Endothelial cell of umbilical vein (primary cell): Measurements from ENCODE around the gene OR4D1. TPM values are rescaled to one million over a fixed set of nuclear protein-coding genes. Genes with fewer than 3 reads are reported as not detected.

ENCODE experiments used
- BruUV-seq: library from RNA; stranded (reverse); fragments of 400-500 nt; replicated peaks from 2 replicates; lab custom pipeline; 2021; lab: Mats Ljungman, UMichigan
- CTCF ChIA-PET: fragments of 300-600, 350-600 bp; sonication (Branson Sonifier 250); formaldehyde crosslinking; loops from one replicate; lab custom pipeline; 2021; ENCODE audit warnings: antibody characterized with exemption, inconsistent platforms; lab: Charles Lee
- POLR2A ChIA-PET: fragments of 300-600, 350-600 bp; sonication (Branson Sonifier 250); formaldehyde crosslinking; loops from one replicate; lab custom pipeline; 2021; ENCODE audit warnings: antibody characterized with exemption, inconsistent platforms; lab: Charles Lee
- DNase-seq: peaks from one replicate; pipeline ENCODE4 v3.0.0-alpha.2; 2011; ENCODE audit warnings: low read depth, low spot score
- FAIRE-seq: peaks from 2 replicates; lab custom pipeline; 2011; peaks lifted over from hg19 to GRCh38; lab: Jason Lieb, UNC
- H2AFZ ChIP-seq: 2 replicates; pipeline ENCODE4 v1.6.0; 2012; ENCODE audit warnings: low read depth, low read length, control low read depth, inconsistent platforms
- H3K27ac ChIP-seq: 2 replicates; pipeline ENCODE4 v1.5.1; 2011; ENCODE audit warnings: low read depth, mild to moderate bottlenecking, control low read depth, low read length, moderate library complexity; ENCODE audit not compliant: insufficient read depth
- H3K27me3 ChIP-seq, 2 experiments: 2 replicates each; pipeline versions ENCODE4 v1.6.0 to v1.6.1; 2011; ENCODE audit warnings: low read length in 2 of 2, mixed read lengths in 1 of 2; ENCODE audit not compliant: control insufficient read depth in 2 of 2, insufficient read depth in 2 of 2
- H3K36me3 ChIP-seq, 2 experiments: 2 replicates in 1 of 2; 3 replicates in 1 of 2; pipeline ENCODE4 v1.5.1; 2011; ENCODE audit warnings: low read length in 2 of 2, mild to moderate bottlenecking in 1 of 2, moderate library complexity in 1 of 2; ENCODE audit not compliant: control insufficient read depth in 2 of 2, insufficient read depth in 2 of 2; ENCODE audit errors: extremely low read depth in 1 of 2
- H3K4me1 ChIP-seq: 3 replicates; pipeline ENCODE4 v1.5.1; 2011; ENCODE audit warnings: mild to moderate bottlenecking, low read length; ENCODE audit not compliant: control insufficient read depth, insufficient read depth; ENCODE audit errors: extremely low read depth
- H3K4me2 ChIP-seq: 2 replicates; pipeline ENCODE4 v1.6.1; 2011; ENCODE audit warnings: low read length, control low read depth, mixed read lengths; ENCODE audit not compliant: insufficient read depth
- H3K4me3 ChIP-seq, 3 experiments: fragments of 200-600 bp in 1 of 3; sonication (generic), shearing (Covaris generic) in 1 of 3; replicated peaks in 1 of 3; 2 replicates each; pipeline ENCODE4 v1.5.1; 2011 to 2016; ENCODE audit warnings: control low read depth in 3 of 3, low read length in 3 of 3, mild to moderate bottlenecking in 2 of 3, inconsistent platforms in 1 of 3, low read depth in 1 of 3, moderate library complexity in 1 of 3; ENCODE audit not compliant: insufficient read depth in 1 of 3
- H3K79me2 ChIP-seq: 2 replicates; pipeline ENCODE4 v1.6.0; 2012; ENCODE audit warnings: low read length, inconsistent platforms; ENCODE audit not compliant: control insufficient read depth, insufficient read depth
- H3K9ac ChIP-seq: replicated peaks from 2 replicates; pipeline ENCODE3; 2011; ENCODE audit warnings: low read length, control low read depth; ENCODE audit not compliant: insufficient read depth; ENCODE audit errors: extremely low read depth
- H3K9me1 ChIP-seq: replicated peaks from 3 replicates; pipeline ENCODE4 v1.6.0; 2011; ENCODE audit warnings: mild to moderate bottlenecking, low read length; ENCODE audit not compliant: control insufficient read depth, insufficient read depth; ENCODE audit errors: extremely low read depth
- H3K9me3 ChIP-seq: replicated peaks from 2 replicates; pipeline ENCODE4 v1.5.1; 2012; ENCODE audit warnings: low read length, inconsistent platforms; ENCODE audit not compliant: control insufficient read depth, insufficient read depth
- H4K20me1 ChIP-seq: replicated peaks from 2 replicates; pipeline ENCODE3; 2011; ENCODE audit warnings: mild to moderate bottlenecking, low read length; ENCODE audit not compliant: control insufficient read depth, insufficient read depth; ENCODE audit errors: extremely low read depth
- CTCF ChIP-seq, 2 donors: IDR thresholded peaks; 1 replicate in 1 of 2; 2 replicates in 1 of 2; pipeline ENCODE4 v1.5.1; 2011; ENCODE audit warnings: low read length in 2 of 2, mild to moderate bottlenecking in 2 of 2, moderate library complexity in 2 of 2, control low read depth in 1 of 2, inconsistent platforms in 1 of 2, low read depth in 1 of 2; ENCODE audit not compliant: insufficient read depth in 1 of 2; ENCODE audit errors: extremely low read depth in 1 of 2
- EZH2 ChIP-seq: IDR thresholded peaks from 2 replicates; pipeline ENCODE4 v1.6.1; 2012; ENCODE audit warnings: borderline replicate concordance, low read depth, mild to moderate bottlenecking, moderate library complexity, low read length, inconsistent platforms; ENCODE audit not compliant: severe bottlenecking
- FOS ChIP-seq: IDR thresholded peaks from 2 replicates; pipeline ENCODE4 v1.6.1; 2011; ENCODE audit warnings: mild to moderate bottlenecking, low read length, moderate library complexity, borderline replicate concordance; ENCODE audit not compliant: insufficient read depth
- GATA2 ChIP-seq: IDR thresholded peaks from 2 replicates; pipeline ENCODE4 v1.7.0; 2011; ENCODE audit warnings: low read depth, mild to moderate bottlenecking, moderate library complexity, mixed read lengths, low read length; ENCODE audit not compliant: insufficient read length, insufficient read depth
- JUN ChIP-seq: IDR thresholded peaks from 2 replicates; pipeline ENCODE4 v1.6.1; 2011; ENCODE audit warnings: borderline replicate concordance, low read depth; ENCODE audit not compliant: insufficient read length, insufficient read depth
- MAX ChIP-seq: IDR thresholded peaks from 2 replicates; pipeline ENCODE4 v1.6.1; 2011; ENCODE audit not compliant: insufficient read depth, insufficient read length
- MYC ChIP-seq: IDR thresholded peaks from one replicate; pipeline ENCODE4 v1.6.1; 2011; ENCODE audit warnings: mild to moderate bottlenecking, low read depth, low read length
- POLR2A ChIP-seq: IDR thresholded peaks from 2 replicates; pipeline ENCODE4 v1.6.1; 2012; ENCODE audit warnings: low read depth, mild to moderate bottlenecking, control low read depth, low read length
- POLR2AphosphoS5 ChIP-seq: IDR thresholded peaks from 2 replicates; pipeline ENCODE4 v1.6.1; 2012; ENCODE audit warnings: low read depth, mild to moderate bottlenecking, control low read depth, low read length, moderate library complexity; ENCODE audit not compliant: insufficient read depth
- dilution Hi-C: fragments of 300-500 bp; cut with MboI; formaldehyde crosslinking; loops from one replicate; pipeline ENCODE4 v1.15.0; 2019; ENCODE audit warnings: low sequenced_read_pairs; ENCODE audit not compliant: extremely low pct_ligation_motif_present
- intact Hi-C: fragments of 100-400 bp; cut with micrococcal nuclease; formaldehyde crosslinking; loops from one replicate; pipeline ENCODE4 v1.10.0; 2022
- polyA plus RNA-seq, 4 experiments: library from polyadenylated mRNA; depleted of rRNA in 3 of 4; stranded (reverse) in 3 of 4; unstranded in 1 of 4; fragments of >200 nt; gene quantifications; 2 replicates each; pipeline versions ENCODE4 v1.2.1 to v1.2.3, GENCODE V29; 2011 to 2012; ENCODE audit warnings: missing spikeins in 1 of 4
- total RNA-seq: library from RNA; stranded (reverse); gene quantifications from 2 replicates; pipeline ENCODE4 v1.2.3, GENCODE V29; 2021

The OR4D1 gene
- total and polyA plus RNA-seq, 2 donors (not counting 3 experiments of a cell fraction or from before 2014, with no cell fraction given) = not detected

GRCh38 chr17:58150394-58150793 is 2.2 kb downstream of the OR4D1 start:
- intact Hi-C loops = no loop called here
- Histone ChIP-seq H3K4me3 (no peak overlapping the region), H3K4me2 (no peak overlapping the region), H3K9ac (no peak overlapping the region), H3K79me2 (no peaks in the 10 kb centered on the region), H3K4me1 (peaks cover 3% of the 10 kb centered on the region), H3K36me3 (no peaks in the 10 kb centered on the region), H3K9me3 (no peaks in the 10 kb centered on the region), H2AFZ (no peak overlapping the region), H3K27ac (no peak overlapping the region), H3K9me1 (no peaks in the 10 kb centered on the region), H4K20me1 (no peaks in the 10 kb centered on the region), H3K27me3 (peaks cover 10 to 11% of the 10 kb centered on the region in 2 experiments)
- POLR2A ChIA-PET = no interaction called here
- no peak for TF ChIP-seq POLR2AphosphoS5
- dilution Hi-C loops = no loop called here
- FAIRE-seq (no peak), DNase-seq (no peak)
- BruUV-seq = no TSS peak
- CTCF ChIA-PET = interaction anchor here (1.3 kb wide), 1 partner anchor 15 kb away, joined by 3 read pairs; no protein-coding TSS in a partner anchor

GRCh38 chr17:58153046-58153445 is 4.9 kb downstream of the OR4D1 start:
- FAIRE-seq (no peak), DNase-seq (no peak)
- intact Hi-C loops = no loop called here
- CTCF ChIA-PET = no interaction called here
- Histone ChIP-seq H3K9me3 (no peaks in the 10 kb centered on the region), H4K20me1 (no peaks in the 10 kb centered on the region), H3K4me1 (peaks cover 3% of the 10 kb centered on the region), H3K4me2 (no peak overlapping the region), H3K9me1 (no peaks in the 10 kb centered on the region), H3K4me3 (no peak overlapping the region), H3K9ac (no peak overlapping the region), H3K27ac (no peak overlapping the region), H3K27me3 (peaks cover 30 to 31% of the 10 kb centered on the region in 2 experiments), H3K36me3 (no peaks in the 10 kb centered on the region), H2AFZ (no peak overlapping the region), H3K79me2 (no peaks in the 10 kb centered on the region)
- dilution Hi-C loops = no loop called here
- POLR2A ChIA-PET = no interaction called here
- BruUV-seq = no TSS peak
- TF ChIP-seq GATA2 (no peak), MYC (no peak), EZH2 (no peak), MAX (no peak), JUN (no peak), FOS (no peak), CTCF (IDR thresholded peaks at IDR 0.05; ENCODE audit: extremely low read depth in 1 of 2, insufficient read depth in 1 of 2, low read depth in 1 of 2, low read length in 2 of 2) (no peak), POLR2A (no peak), POLR2AphosphoS5 (no peak)
